OCI-M2 (cell line): ENCODE data around the gene FHAD1.
"Not testable (repeated sequence)": the region's sequence is repeated elsewhere in the genome, so short reads cannot be mapped to it uniquely, and the experiment has no call there.

ENCODE experiments used
- DNase-seq: peaks from one replicate; lab custom pipeline; 2025; ENCODE audit not compliant: unreplicated experiment; lab: John Stamatoyannopoulos, UW

Gene FHAD1

GRCh38 chr1:15275921-15276683 is 29.1 kb downstream of the FHAD1 start:
- no peak for DNase-seq

GRCh38 chr1:15276691-15277446 is 29.8 kb downstream of the FHAD1 start:
- no peak for DNase-seq

- DNase-seq, result no peak
These were observed 30.4 kb downstream of the FHAD1 start for GRCh38 chr1:15277447-15277838.

- no peak for DNase-seq
These were observed 30.9 kb downstream of the FHAD1 start for GRCh38 chr1:15277933-15278332.

DNA sequence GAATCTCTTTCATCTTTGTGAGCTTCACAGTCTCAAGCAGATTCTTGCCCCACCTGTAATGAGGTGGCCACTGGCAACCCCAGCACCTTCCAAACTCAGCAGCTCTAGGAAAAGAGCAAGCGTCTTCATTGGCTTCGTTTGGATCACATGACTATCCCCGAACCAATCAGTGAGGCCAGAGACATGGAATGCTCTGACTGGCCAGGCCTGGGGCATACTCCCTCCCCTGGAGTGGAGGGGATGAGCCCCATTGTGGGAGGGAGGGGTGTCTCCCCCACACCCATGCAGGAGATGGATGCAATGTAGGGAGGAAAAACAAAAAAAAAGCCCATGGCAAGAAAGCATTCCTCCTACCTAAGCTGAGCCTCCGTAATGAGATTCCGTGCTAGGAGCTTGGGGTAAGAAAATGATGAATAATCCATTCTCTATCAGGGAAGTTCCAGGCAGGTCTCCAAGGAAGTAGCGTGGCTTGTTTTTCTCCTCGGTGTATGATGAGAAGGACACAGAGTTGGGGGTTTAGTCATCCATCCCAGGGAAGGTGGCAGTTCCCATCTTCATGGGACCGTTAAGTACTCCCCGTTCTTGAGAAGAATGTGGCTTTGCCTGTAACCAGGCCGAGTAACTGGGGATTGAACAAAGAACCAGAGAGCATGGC is 32.7 kb downstream of the FHAD1 start:
- no peak for DNase-seq

- DNase-seq, result no peak
These were observed 33.4 kb downstream of the FHAD1 start for GRCh38 chr1:15280416-15280815.

DNA sequence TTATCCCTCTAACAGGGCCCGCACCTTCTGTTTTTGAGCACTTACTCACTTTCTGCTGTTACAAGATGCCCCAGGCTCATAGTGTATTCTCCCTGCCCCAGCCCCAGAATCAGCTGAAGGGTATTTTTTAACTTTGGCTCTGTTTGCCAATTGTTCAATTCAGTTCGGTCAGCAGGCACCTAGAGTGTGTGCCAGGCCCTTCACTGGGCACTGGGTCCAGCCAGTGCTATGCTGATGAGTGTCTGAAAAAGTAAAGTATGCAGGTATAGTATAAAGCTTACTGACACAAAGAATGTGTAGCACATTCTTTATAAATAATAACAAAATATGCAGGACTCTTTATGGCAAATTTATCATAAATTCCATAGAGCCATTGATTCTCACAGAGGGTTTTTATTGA is 35.0 kb downstream of the FHAD1 start:
- no peak for DNase-seq

- DNase-seq, result no peak
These were observed 35.9 kb downstream of the FHAD1 start for GRCh38 chr1:15282810-15283474.

- no peak for DNase-seq
These were observed 36.5 kb downstream of the FHAD1 start for GRCh38 chr1:15283526-15283925.

DNA sequence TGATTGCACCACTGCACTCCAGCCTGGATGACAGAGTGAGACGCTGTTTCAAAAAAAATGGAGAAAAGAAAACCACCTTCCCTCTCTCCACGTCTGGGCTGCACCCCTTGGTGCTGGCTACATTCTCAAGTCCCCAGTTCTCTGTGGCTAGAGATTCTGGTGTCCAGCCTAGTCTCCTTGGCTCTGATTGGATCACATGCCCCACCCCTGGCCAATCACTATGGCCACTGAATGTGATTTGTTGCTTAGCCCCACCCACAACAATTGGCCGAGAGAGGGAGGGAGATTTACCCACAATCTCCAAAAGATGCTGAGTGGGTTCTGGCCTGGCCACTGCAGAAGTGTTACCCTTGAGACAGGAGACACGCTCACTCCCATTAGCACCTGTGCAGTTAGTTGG is 39.4 kb downstream of the FHAD1 start:
- no peak for DNase-seq

DNA sequence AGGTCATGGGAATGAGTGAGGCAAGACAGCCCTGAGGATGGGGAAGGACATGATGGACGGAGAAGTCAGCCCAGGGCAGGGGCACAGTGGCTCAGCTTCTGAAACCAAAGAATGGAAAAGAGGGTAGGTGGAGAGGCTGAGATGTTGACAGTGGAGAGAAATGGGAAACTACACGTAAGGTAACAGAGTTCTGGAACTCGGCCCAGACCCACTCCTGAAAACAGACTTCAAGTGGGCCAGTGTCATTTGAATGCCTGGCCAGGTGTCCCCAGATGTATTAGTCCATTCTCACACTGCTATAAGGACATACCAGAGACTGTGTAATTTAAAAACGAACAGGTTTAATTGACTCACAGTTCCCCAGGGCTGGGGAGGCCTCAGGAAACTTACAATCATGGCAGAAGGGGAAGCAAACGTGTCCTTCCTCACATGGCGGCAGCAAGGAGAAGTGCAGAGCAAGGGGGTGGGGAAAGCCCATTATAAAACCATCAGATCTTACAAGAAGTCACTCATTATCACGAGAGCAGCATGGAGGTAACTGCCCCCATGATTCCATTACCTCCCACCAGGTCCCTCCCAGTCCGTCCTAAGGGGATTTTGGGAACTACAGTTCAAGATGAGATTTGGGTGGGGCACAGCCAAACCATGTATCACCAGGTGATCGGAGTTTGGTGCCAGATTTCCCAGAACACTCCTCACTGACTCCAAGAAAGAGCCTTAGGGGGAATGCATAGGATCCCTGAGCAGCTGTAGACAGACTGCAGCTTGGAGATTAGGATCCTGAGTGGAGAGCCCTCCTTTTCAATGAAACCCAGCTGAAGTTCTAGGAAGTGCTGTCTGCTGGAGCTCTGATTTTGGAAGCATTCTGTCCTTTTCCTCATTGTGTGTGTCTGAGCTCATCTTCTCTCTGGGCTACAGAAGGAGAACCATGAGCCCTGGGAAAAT is 40.3 kb downstream of the FHAD1 start:
- DNase-seq, result no peak

DNA sequence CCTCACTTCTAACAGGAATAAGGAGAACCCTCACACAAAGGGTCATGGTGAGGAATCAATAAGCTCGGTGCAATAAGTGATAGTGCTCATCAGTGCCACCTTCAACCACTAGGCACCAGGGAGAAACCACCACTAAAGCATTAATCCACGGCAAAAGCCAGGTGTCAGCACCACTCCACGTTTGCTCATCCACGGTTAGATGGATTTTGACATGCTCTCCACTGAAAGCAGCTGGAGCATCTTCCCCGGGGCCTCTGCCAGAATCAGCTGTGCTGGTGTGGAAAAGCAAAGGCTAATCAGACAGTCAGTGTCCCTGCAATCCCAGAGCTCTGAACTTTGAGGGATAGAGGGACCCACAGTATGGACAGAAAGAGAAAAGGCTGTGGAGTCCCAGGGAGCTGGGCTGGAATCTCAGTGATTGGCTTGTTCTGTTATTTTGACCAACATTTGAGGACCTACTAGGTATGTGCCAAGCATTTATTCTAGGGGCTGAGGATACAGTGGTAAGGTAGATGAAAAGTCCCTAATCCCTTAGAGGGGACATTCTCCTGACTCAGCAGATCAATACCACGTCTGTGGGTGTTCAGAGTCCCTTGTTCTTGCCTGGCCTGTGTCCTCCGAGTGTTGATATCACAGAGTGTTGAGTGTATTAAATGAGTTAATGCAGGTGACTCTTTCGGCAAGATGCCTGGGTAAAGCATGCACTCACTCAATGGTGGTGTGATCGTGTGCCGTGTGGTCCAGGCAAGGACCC is 41.3 kb downstream of the FHAD1 start:
- no peak for DNase-seq

GRCh38 chr1:15289251-15289651 is 42.2 kb downstream of the FHAD1 start:
- no peak for DNase-seq

DNA sequence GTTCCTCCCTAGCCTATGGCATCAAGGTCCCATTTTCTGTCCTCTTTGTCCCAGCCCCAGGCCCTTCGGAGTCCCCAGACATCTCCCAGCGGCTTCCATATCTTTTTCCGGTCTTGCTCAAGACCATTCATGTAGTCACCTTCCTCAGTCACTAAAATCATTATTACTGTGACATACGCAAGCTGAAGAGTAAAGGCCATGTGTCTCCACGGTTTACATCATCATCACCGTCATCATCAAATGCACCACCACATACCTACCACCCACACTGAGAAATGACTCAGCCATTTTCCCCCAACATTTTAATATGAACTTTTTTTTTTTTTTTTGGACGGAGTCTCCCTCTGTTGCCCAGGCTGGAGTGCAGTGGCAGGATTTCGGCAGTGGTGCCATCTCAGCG is 43.4 kb downstream of the FHAD1 start:
- DNase-seq, result no peak

DNA sequence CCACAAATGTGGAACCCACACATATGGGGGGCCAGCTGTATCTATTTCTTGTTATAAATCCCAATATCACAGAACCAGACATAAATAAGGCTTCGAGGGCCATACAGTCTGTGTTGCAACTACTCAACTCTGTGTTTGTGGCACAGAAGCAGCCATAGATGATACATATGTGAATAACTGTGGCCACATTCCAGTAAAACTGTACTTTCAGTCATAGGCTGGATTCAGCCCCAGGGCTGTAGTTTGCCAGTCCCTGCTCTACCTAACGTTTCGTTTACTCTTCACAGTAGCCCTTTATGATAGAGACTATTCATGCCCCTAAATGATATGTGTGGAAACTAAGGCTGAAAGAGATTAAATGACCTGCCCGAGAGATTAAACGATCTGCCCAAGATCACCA is 48.7 kb downstream of the FHAD1 start:
- no peak for DNase-seq

GRCh38 chr1:15296585-15297321 is 49.7 kb downstream of the FHAD1 start:
- DNase-seq, result no peak

GRCh38 chr1:15297975-15298374 is 51.0 kb downstream of the FHAD1 start:
- not testable (repeated sequence) for DNase-seq

GRCh38 chr1:15299179-15299578 is 52.2 kb downstream of the FHAD1 start:
- DNase-seq, result no peak

GRCh38 chr1:15299806-15300205 is 52.8 kb downstream of the FHAD1 start:
- no peak for DNase-seq
